NT2/D1 (cell line): ENCODE measurements around the gene ASPG.

Experiments used
- SUZ12 ChIP-seq: IDR thresholded peaks from 2 replicates; pipeline ENCODE4 v1.6.1; 2011; ENCODE audit not compliant: insufficient read length, insufficient read depth; ENCODE audit errors: extremely low read depth
- YY1 ChIP-seq: IDR thresholded peaks from 2 replicates; pipeline ENCODE4 v1.6.1; 2011; ENCODE audit not compliant: insufficient read length, insufficient read depth
- ZNF274 ChIP-seq: IDR thresholded peaks from 2 replicates; pipeline ENCODE4 v1.6.1; 2011; ENCODE audit warnings: mild to moderate bottlenecking, low read depth, low read length

DNA sequence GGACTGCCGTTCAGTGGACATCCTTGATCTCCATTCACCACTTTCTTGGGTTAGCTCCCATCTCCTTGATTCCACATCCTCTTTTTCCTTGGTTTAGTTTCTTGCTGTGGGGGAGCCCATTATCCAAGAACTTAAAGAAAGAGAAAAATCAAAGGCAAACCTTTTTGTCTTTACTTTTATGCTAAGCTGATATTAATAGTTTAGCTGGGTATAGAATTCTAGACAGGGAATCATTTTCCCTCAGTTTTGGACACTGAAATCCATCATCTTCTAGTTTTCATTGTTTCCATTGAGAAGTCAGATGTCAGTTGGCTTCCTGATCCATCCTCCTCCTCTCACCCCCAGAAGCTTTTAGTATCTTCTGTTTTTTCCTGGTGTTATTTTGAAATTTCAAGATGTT, 44.1 kb downstream of the ASPG start:
- TF ChIP-seq SUZ12 (no peak), YY1 (no peak), ZNF274 (no peak)
